Measurements from ENCODE around the gene TCF4. TPM values are rescaled to one million over a fixed set of nuclear protein-coding genes. Genes with fewer than 3 reads are reported as not detected.

TCF4 gene
- total and polyA plus RNA-seq, 2 donors (not counting 1 experiment from before 2014, with no cell fraction given) = 68.5 to 353 TPM

DNA sequence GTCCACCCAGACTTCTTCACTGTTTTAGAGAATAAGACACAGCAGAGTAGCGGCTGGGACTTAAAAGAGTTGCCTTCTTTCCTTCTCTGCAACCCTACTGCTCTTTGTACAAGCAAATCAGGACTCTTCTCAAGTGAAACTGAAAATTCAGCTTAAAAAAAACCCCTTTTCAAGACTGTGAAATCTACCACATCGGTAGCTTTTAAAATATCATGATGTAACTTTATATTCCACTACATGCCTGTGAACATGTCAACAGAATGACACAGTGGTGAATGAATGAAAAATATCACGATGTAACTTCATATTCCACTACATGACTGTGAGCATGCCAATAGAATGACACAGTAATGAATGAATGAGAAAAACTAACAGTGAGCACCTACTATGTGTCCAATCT is 53.4 kb downstream of the TCF4 start:
- Histone ChIP-seq H3K36me3 (replicated peaks in 1 of 2; ENCODE audit: control extremely low read depth in 1 of 2, control insufficient read depth in 1 of 2, extremely low read depth in 1 of 2, insufficient read depth in 2 of 2, low read length in 1 of 2) (no peaks in the 10 kb centered on the region), H3K27ac (ENCODE audit: low read length in 2 of 2) (no peak overlapping the region), H3K79me2 (ENCODE audit: control insufficient read depth, insufficient read depth, low read length) (peaks cover 50% of the 10 kb centered on the region), H3K4me3 (ENCODE audit: control extremely low read depth in 1 of 5, extremely low read depth in 1 of 5, insufficient read depth in 1 of 5, low read depth in 2 of 5, low read length in 4 of 5) (no peak overlapping the region), H3K4me2 (replicated peaks; ENCODE audit: low read depth, low read length, poor library complexity, severe bottlenecking) (no peak overlapping the region), H2AFZ (ENCODE audit: insufficient read depth, low read depth, low read length, poor library complexity, severe bottlenecking) (no peak overlapping the region), H4K20me1 (ENCODE audit: control insufficient read depth, insufficient read depth, low read length, poor library complexity, severe bottlenecking) (no peaks in the 10 kb centered on the region), H3K9ac (ENCODE audit: low read length) (no peak overlapping the region), H3K4me1 (ENCODE audit: control insufficient read depth in 2 of 2, insufficient read depth in 2 of 2, low read length in 2 of 2) (peaks cover 4 to 10% of the 10 kb centered on the region in 2 donors), H3K9me3 (ENCODE audit: control extremely low read depth in 1 of 3, control insufficient read depth in 2 of 3, insufficient read depth in 1 of 3, low read length in 2 of 3) (no peaks in the 10 kb centered on the region), H3K27me3 (replicated peaks in 1 of 4; ENCODE audit: control extremely low read depth in 1 of 4, control insufficient read depth in 3 of 4, insufficient read depth in 4 of 4, low read length in 3 of 4) (no peaks in the 10 kb centered on the region)
- ChIA-PET POLR2A (no interaction called here), CTCF (no interaction called here)
- Mint-ChIP-seq H3K27me3 (no peaks in the 10 kb centered on the region), H3K4me1 (peaks cover 12% of the 10 kb centered on the region), H3K4me3 (no peak overlapping the region), H3K9me3 (ENCODE audit: insufficient read depth) (peaks cover 2% of the 10 kb centered on the region), H3K27ac (no peak overlapping the region)
- TF ChIP-seq EZH2 (IDR thresholded peaks at IDR 0.05; ENCODE audit: borderline replicate concordance, insufficient read depth, low read depth, low read length, poor library complexity, severe bottlenecking) = no peak
- TF ChIP-seq, protein P1, sequence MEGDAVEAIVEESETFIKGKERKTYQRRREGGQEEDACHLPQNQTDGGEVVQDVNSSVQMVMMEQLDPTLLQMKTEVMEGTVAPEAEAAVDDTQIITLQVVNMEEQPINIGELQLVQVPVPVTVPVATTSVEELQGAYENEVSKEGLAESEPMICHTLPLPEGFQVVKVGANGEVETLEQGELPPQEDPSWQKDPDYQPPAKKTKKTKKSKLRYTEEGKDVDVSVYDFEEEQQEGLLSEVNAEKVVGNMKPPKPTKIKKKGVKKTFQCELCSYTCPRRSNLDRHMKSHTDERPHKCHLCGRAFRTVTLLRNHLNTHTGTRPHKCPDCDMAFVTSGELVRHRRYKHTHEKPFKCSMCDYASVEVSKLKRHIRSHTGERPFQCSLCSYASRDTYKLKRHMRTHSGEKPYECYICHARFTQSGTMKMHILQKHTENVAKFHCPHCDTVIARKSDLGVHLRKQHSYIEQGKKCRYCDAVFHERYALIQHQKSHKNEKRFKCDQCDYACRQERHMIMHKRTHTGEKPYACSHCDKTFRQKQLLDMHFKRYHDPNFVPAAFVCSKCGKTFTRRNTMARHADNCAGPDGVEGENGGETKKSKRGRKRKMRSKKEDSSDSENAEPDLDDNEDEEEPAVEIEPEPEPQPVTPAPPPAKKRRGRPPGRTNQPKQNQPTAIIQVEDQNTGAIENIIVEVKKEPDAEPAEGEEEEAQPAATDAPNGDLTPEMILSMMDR (IDR thresholded peaks at IDR 0.05) = no peak
- no peak for ATAC-seq (ENCODE audit: low read depth)
- intact Hi-C loops (cut with micrococcal nuclease) = no loop called here
- no CpG with 5 or more reads among the region's 3 CpGs for WGBS (ENCODE audit: insufficient coverage)
- DNase-seq = no peak

DNA sequence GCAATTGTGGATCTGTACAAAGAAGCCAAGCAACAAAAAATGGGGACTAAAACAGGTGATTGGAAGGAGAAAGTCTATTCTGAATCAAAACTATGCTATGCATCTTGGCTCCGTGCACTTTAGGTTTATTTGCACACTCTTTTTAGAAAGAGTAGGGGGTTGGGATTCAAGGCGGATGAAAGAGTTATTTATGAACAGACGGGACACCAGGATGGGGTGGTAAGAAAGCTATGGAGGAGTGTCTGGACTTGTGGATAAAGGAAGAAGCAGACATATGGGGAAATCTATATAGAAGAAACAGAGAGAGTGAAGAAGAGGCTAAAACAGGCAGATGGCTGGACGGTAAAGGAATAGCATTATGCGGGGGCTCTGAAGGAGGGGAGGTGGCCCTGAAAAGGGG is 57.8 kb downstream of the TCF4 start:
- TF ChIP-seq, protein P1 (IDR thresholded peaks at IDR 0.05) = no peak
- no peak for TF ChIP-seq EZH2 (IDR thresholded peaks at IDR 0.05; ENCODE audit: borderline replicate concordance, insufficient read depth, low read depth, low read length, poor library complexity, severe bottlenecking)
- H4K20me1 ChIP-seq (ENCODE audit: control insufficient read depth, insufficient read depth, low read length, poor library complexity, severe bottlenecking) = no peaks in the 10 kb centered on the region
- H3K9ac ChIP-seq (ENCODE audit: low read length) = no peak overlapping the region
- no peak overlapping the region for H2AFZ ChIP-seq (ENCODE audit: insufficient read depth, low read depth, low read length, poor library complexity, severe bottlenecking)
- no peak overlapping the region for H3K27ac ChIP-seq (ENCODE audit: low read length in 2 of 2)
- Mint-ChIP-seq H3K9me3 (ENCODE audit: insufficient read depth) (no peaks in the 10 kb centered on the region), H3K4me1 (peaks cover 15% of the 10 kb centered on the region), H3K27me3 (no peaks in the 10 kb centered on the region), H3K27ac (no peak overlapping the region), H3K4me3 (no peak overlapping the region)
- H3K4me2 ChIP-seq (replicated peaks; ENCODE audit: low read depth, low read length, poor library complexity, severe bottlenecking) = no peak overlapping the region
- no peaks in the 10 kb centered on the region for H3K27me3 ChIP-seq (replicated peaks in 1 of 4; ENCODE audit: control extremely low read depth in 1 of 4, control insufficient read depth in 3 of 4, insufficient read depth in 4 of 4, low read length in 3 of 4)
- DNase-seq (no peak), ATAC-seq (ENCODE audit: low read depth) (no peak)
- intact Hi-C loops (cut with micrococcal nuclease) = no loop called here
- CTCF ChIA-PET = no interaction called here
- WGBS (ENCODE audit: insufficient coverage) = 96% methylated on average over 5 of the region's 5 CpGs
- H3K4me3 ChIP-seq (ENCODE audit: control extremely low read depth in 1 of 5, extremely low read depth in 1 of 5, insufficient read depth in 1 of 5, low read depth in 2 of 5, low read length in 4 of 5) = no peak overlapping the region
- POLR2A ChIA-PET = no interaction called here
- peaks cover 39% of the 10 kb centered on the region for H3K79me2 ChIP-seq (ENCODE audit: control insufficient read depth, insufficient read depth, low read length)
- H3K4me1 ChIP-seq (ENCODE audit: control insufficient read depth in 2 of 2, insufficient read depth in 2 of 2, low read length in 2 of 2) = peaks cover 4 to 10% of the 10 kb centered on the region in 2 donors
- H3K9me3 ChIP-seq (ENCODE audit: control extremely low read depth in 1 of 3, control insufficient read depth in 2 of 3, insufficient read depth in 1 of 3, low read length in 2 of 3) = no peaks in the 10 kb centered on the region
- H3K36me3 ChIP-seq (replicated peaks in 1 of 2; ENCODE audit: control extremely low read depth in 1 of 2, control insufficient read depth in 1 of 2, extremely low read depth in 1 of 2, insufficient read depth in 2 of 2, low read length in 1 of 2) = no peaks in the 10 kb centered on the region

Measured in B cell (primary cell).